Measurements from ENCODE around the gene CDK5RAP2. TPM values are rescaled to one million over a fixed set of nuclear protein-coding genes. Genes with fewer than 3 reads are reported as not detected.

Gene CDK5RAP2
- total RNA-seq, 2 experiments from 2014 or later: 107 to 124 TPM

GRCh38 chr9:120413121-120414048 is 166.6 kb downstream of the CDK5RAP2 start:
- ATAC-seq (no peak), DNase-seq (no peak)
- Mint-ChIP-seq H3K36me3 (ENCODE audit: low read depth) (peaks cover 46% of the 10 kb centered on the region), H3K9me3 (ENCODE audit: insufficient read depth) (no peaks in the 10 kb centered on the region), H3K27me3 (ENCODE audit: low read depth) (no peaks in the 10 kb centered on the region), H3K4me3 (no peak overlapping the region), H3K27ac (no peak overlapping the region), H3K4me1 (ENCODE audit: low read depth) (no peaks in the 10 kb centered on the region)
- ChIA-PET POLR2A (no interaction called here), CTCF (interaction anchor here (1.1 kb wide), 1 partner anchor 10 kb away, joined by 3 read pairs; no protein-coding TSS in a partner anchor)

GRCh38 chr9:120412425-120412951 is 167.5 kb downstream of the CDK5RAP2 start:
- ChIA-PET CTCF (no interaction called here), POLR2A (no interaction called here)
- Mint-ChIP-seq H3K27ac (no peak overlapping the region), H3K9me3 (ENCODE audit: insufficient read depth) (no peaks in the 10 kb centered on the region), H3K4me1 (ENCODE audit: low read depth) (no peaks in the 10 kb centered on the region), H3K36me3 (ENCODE audit: low read depth) (peaks cover 41% of the 10 kb centered on the region), H3K27me3 (ENCODE audit: low read depth) (no peaks in the 10 kb centered on the region), H3K4me3 (no peak overlapping the region)
- no peak for DNase-seq
- ATAC-seq: no peak

- ChIA-PET CTCF (interaction anchor here (1.2 kb wide), 1 partner anchor 12 kb away, joined by 3 read pairs; no protein-coding TSS in a partner anchor), POLR2A (no interaction called here)
- Mint-ChIP-seq H3K27me3 (ENCODE audit: low read depth) (no peaks in the 10 kb centered on the region), H3K9me3 (ENCODE audit: insufficient read depth) (no peaks in the 10 kb centered on the region), H3K4me3 (no peak overlapping the region), H3K4me1 (ENCODE audit: low read depth) (no peaks in the 10 kb centered on the region), H3K36me3 (ENCODE audit: low read depth) (peaks cover 43% of the 10 kb centered on the region), H3K27ac (no peak overlapping the region)
- no peak for DNase-seq
- no peak for ATAC-seq
These were observed 168.0 kb downstream of the CDK5RAP2 start for GRCh38 chr9:120411862-120412424.

GRCh38 chr9:120410925-120411501 is 169.0 kb downstream of the CDK5RAP2 start:
- ChIA-PET POLR2A (no interaction called here), CTCF (interaction anchor here (1.2 kb wide), 1 partner anchor 13 kb away, joined by 3 read pairs; no protein-coding TSS in a partner anchor)
- DNase-seq: no peak
- H3K9me3 Mint-ChIP-seq (ENCODE audit: insufficient read depth): no peaks in the 10 kb centered on the region
- H3K4me1 Mint-ChIP-seq (ENCODE audit: low read depth): no peaks in the 10 kb centered on the region
- H3K4me3 Mint-ChIP-seq: no peak overlapping the region
- H3K36me3 Mint-ChIP-seq (ENCODE audit: low read depth): peaks cover 45% of the 10 kb centered on the region
- no peak overlapping the region for H3K27ac Mint-ChIP-seq
- H3K27me3 Mint-ChIP-seq (ENCODE audit: low read depth): no peaks in the 10 kb centered on the region
- ATAC-seq: no peak

GRCh38 chr9:120408680-120409258 is 171.2 kb downstream of the CDK5RAP2 start:
- Mint-ChIP-seq H3K27me3 (ENCODE audit: low read depth) (no peaks in the 10 kb centered on the region), H3K9me3 (ENCODE audit: insufficient read depth) (no peaks in the 10 kb centered on the region)

GRCh38 chr9:120405860-120406259 is 174.1 kb downstream of the CDK5RAP2 start:
- H3K27ac Mint-ChIP-seq: no peak overlapping the region
- CTCF ChIA-PET: no interaction called here

More at GRCh38 chr9:120408680-120409258, 171.2 kb downstream of the CDK5RAP2 start:
- DNase-seq: no peak
- ATAC-seq: no peak
- ChIA-PET POLR2A (no interaction called here), CTCF (no interaction called here)
- Mint-ChIP-seq H3K4me3 (no peak overlapping the region), H3K36me3 (ENCODE audit: low read depth) (peaks cover 51% of the 10 kb centered on the region), H3K27ac (no peak overlapping the region), H3K4me1 (ENCODE audit: low read depth) (peaks cover 4% of the 10 kb centered on the region)

GRCh38 chr9:120405134-120405533 is 174.8 kb downstream of the CDK5RAP2 start:
- CTCF ChIA-PET: no interaction called here
- DNase-seq (no peak), ATAC-seq (no peak)
- H3K27me3 Mint-ChIP-seq (ENCODE audit: low read depth): no peaks in the 10 kb centered on the region
- no peak overlapping the region for H3K27ac Mint-ChIP-seq
- POLR2A ChIA-PET: no interaction called here
- peaks cover 53% of the 10 kb centered on the region for H3K36me3 Mint-ChIP-seq (ENCODE audit: low read depth)
- peaks cover 4% of the 10 kb centered on the region for H3K4me1 Mint-ChIP-seq (ENCODE audit: low read depth)
- H3K9me3 Mint-ChIP-seq (ENCODE audit: insufficient read depth): no peaks in the 10 kb centered on the region
- no peak overlapping the region for H3K4me3 Mint-ChIP-seq

More at GRCh38 chr9:120405860-120406259, 174.1 kb downstream of the CDK5RAP2 start:
- Mint-ChIP-seq H3K4me3 (no peak overlapping the region), H3K36me3 (ENCODE audit: low read depth) (peaks cover 59% of the 10 kb centered on the region), H3K27me3 (ENCODE audit: low read depth) (no peaks in the 10 kb centered on the region), H3K4me1 (ENCODE audit: low read depth) (peaks cover 4% of the 10 kb centered on the region), H3K9me3 (ENCODE audit: insufficient read depth) (no peaks in the 10 kb centered on the region)
- DNase-seq (no peak), ATAC-seq (no peak)
- POLR2A ChIA-PET: no interaction called here

GRCh38 chr9:120403543-120403856 is 176.5 kb downstream of the CDK5RAP2 start:
- DNase-seq (no peak), ATAC-seq (no peak)
- Mint-ChIP-seq H3K27ac (peak overlapping the region; percentile 1), H3K4me3 (no peak overlapping the region), H3K9me3 (ENCODE audit: insufficient read depth) (no peaks in the 10 kb centered on the region), H3K4me1 (ENCODE audit: low read depth) (peaks cover 4% of the 10 kb centered on the region), H3K36me3 (ENCODE audit: low read depth) (peaks cover 58% of the 10 kb centered on the region), H3K27me3 (ENCODE audit: low read depth) (no peaks in the 10 kb centered on the region)
- POLR2A ChIA-PET: no interaction called here
- CTCF ChIA-PET: no interaction called here

GRCh38 chr9:120402741-120403542 is 177.0 kb downstream of the CDK5RAP2 start:
- DNase-seq: no peak
- no peaks in the 10 kb centered on the region for H3K9me3 Mint-ChIP-seq (ENCODE audit: insufficient read depth)
- H3K27ac Mint-ChIP-seq: peak overlapping the region; percentile 1
- ATAC-seq: no peak
- H3K4me1 Mint-ChIP-seq (ENCODE audit: low read depth): peaks cover 4% of the 10 kb centered on the region
- ChIA-PET CTCF (no interaction called here), POLR2A (no interaction called here)
- no peaks in the 10 kb centered on the region for H3K27me3 Mint-ChIP-seq (ENCODE audit: low read depth)
- no peak overlapping the region for H3K4me3 Mint-ChIP-seq
- peaks cover 60% of the 10 kb centered on the region for H3K36me3 Mint-ChIP-seq (ENCODE audit: low read depth)

GRCh38 chr9:120399940-120400339 is 180.0 kb downstream of the CDK5RAP2 start:
- DNase-seq (no peak), ATAC-seq (no peak)
- POLR2A ChIA-PET: no interaction called here
- Mint-ChIP-seq H3K4me1 (ENCODE audit: low read depth) (peaks cover 27% of the 10 kb centered on the region), H3K9me3 (ENCODE audit: insufficient read depth) (no peaks in the 10 kb centered on the region), H3K36me3 (ENCODE audit: low read depth) (peaks cover 65% of the 10 kb centered on the region), H3K27ac (no peak overlapping the region), H3K27me3 (ENCODE audit: low read depth) (no peaks in the 10 kb centered on the region), H3K4me3 (no peak overlapping the region)
- CTCF ChIA-PET: no interaction called here

- no peaks in the 10 kb centered on the region for H3K9me3 Mint-ChIP-seq (ENCODE audit: insufficient read depth)
- ChIA-PET POLR2A (no interaction called here), CTCF (no interaction called here)
- H3K36me3 Mint-ChIP-seq (ENCODE audit: low read depth): peaks cover 62% of the 10 kb centered on the region
- DNase-seq (no peak), ATAC-seq (no peak)
- H3K27me3 Mint-ChIP-seq (ENCODE audit: low read depth): no peaks in the 10 kb centered on the region
- H3K27ac Mint-ChIP-seq: no peak overlapping the region
- H3K4me1 Mint-ChIP-seq (ENCODE audit: low read depth): peaks cover 39% of the 10 kb centered on the region
- H3K4me3 Mint-ChIP-seq: no peak overlapping the region
These were observed 181.7 kb downstream of the CDK5RAP2 start for GRCh38 chr9:120398286-120398685.

Measured in activated CD8-positive, alpha-beta T cell treated with anti-CD3 and anti-CD28 coated beads, Interleukin-2, amount 10 ng/mL, durations not matched to agents 7 days and 5 days (primary cell).